GM23338 (cell line): ENCODE data around the gene C4orf51.

ENCODE experiments used
- CTCF ChIP-seq, 2 experiments: fragments of 200-600 bp in 1 of 2; sonication (generic) in 1 of 2; conservative IDR thresholded peaks; 2 replicates each; pipeline versions ENCODE4 v1.5.1 to v1.6.1; 2016 to 2017; ENCODE audit warnings: antibody characterized with exemption in 2 of 2, low read depth in 2 of 2, mild to moderate bottlenecking in 2 of 2, moderate library complexity in 1 of 2
- EZH2 ChIP-seq: fragments of 200-600 bp; sonication (generic); IDR thresholded peaks from one replicate; pipeline ENCODE4 v1.8.0; 2017; ENCODE audit warnings: antibody characterized with exemption, mild to moderate bottlenecking, low read depth; ENCODE audit not compliant: unreplicated experiment
- POLR2AphosphoS5 ChIP-seq: IDR thresholded peaks from 2 replicates; pipeline ENCODE4 v1.6.1; 2016; ENCODE audit warnings: antibody characterized with exemption, low read depth

DNA sequence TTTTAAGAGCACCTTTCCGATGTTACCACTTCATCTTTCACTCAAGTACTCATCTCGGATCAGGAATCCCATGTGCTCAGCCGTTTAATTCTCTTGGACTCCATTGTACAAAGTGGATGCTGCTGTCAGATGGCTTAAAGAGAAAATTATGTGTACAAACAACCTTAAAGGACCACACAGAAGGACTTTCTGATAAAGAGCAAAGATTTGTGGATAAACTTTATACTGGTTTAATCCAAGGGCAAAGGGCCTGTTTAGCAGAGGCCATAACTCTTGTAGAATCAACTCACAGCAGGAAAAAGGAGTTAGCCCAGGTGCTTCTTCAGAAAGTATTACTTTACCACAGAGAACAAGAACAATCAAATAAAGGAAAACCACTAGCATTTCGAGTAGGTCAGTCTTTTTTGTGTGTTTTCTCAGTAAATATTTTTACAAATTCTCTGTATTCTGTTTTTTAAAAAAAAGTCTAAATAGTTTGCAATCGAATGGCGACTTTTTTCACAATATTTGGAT, 40.7 kb upstream of the C4orf51 start:
- TF ChIP-seq EZH2: no peak
- TF ChIP-seq CTCF (conservative IDR thresholded peaks at IDR 0.05; ENCODE audit: low read depth in 2 of 2): no peak
- no peak for TF ChIP-seq POLR2AphosphoS5
